ENCODE measurements around the gene PHAX.
"Not testable (repeated sequence)": the region's sequence is repeated elsewhere in the genome, so short reads cannot be mapped to it uniquely, and the experiment has no call there.

The PHAX gene

DNA sequence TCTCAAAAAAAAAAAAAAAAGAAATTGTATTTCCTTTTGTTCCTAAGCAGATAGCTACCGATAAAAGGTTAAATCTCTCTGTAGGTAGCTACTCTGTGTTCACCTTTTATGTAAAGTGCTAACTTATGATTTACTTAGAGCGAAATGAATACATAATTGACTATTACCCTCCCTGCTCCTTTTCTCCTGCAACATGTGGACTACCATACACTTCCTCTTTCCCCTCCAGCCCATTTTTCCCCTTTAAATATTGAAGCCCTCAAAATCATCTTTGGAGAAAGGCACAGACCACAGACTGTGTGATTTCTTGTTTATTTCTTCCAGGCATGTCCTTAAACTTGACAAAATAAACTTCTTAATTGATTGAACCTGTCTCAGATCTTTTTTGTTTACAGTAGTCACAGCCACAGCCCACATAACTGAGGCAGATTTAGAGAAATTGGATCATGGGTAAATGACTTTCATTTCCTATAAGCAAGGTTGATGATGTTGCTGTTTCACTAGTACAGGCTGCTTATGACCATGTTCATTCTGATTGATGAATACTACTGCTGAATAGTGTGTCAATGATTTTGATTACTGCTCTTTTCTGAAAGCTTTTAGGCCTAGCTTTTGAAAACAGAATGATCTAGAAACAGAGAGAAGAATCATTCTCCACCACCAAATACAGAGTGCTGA, 59.2 kb downstream of the PHAX start:
- no peak for DNase-seq

DNA sequence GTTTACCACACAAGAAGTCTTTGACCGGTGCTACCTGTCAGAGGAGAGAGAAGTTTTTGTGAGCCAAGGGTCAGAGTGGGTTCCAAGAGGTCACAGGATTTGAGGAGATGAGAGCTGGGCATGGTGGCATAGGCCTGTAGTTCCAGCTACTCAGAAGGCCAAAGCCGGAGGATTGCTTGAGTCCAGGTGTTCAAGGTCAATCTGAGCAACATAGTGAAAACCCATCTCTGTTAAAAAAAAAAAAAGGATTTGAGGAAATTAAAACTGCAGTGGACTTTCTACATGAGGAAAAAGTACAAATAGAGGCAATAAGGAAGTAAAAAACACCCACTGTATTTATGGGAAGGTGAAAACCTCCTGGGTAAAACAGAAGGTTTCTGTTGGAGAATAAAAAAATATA, 63.8 kb downstream of the PHAX start:
- DNase-seq = no peak

DNA sequence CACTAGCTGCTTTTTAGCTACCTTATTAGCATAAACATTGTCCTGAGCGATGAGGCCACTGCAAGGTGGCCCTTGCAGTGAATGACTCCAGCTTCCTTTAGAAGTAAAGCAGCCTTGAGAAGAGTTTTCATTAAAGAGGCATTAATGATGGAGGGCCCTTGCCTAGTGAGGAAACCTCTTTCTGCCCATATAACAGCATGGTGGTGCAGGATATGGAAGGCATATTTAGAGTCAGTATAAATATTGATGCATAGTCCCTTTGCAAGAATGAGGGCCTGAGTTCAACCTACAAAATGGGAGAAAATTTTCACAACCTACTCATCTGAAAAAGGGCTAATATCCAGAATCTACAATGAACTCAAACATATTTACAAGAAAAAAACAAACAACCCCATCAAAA, 69.4 kb downstream of the PHAX start:
- not testable (repeated sequence) for DNase-seq

DNA sequence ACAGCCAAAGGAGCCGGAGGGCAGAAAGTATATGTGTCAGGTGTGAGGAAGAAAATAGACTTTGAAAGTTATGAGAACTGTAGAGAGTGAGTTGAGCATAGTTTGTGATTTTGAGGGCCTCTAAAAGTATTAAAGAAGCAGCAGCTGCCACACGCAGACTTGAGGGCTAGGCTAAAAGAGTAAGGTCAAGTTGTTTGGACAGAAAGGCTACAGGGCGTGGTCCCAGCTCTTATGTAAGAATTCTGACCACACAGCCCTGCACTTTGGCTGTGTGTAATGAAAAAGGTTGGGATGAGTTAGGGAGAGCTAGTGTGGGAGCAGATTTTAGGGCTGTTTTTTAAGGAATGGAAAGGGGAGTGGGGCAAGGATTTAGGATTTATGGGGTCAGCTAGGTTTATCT, 70.9 kb downstream of the PHAX start:
- not testable (repeated sequence) for DNase-seq

DNA sequence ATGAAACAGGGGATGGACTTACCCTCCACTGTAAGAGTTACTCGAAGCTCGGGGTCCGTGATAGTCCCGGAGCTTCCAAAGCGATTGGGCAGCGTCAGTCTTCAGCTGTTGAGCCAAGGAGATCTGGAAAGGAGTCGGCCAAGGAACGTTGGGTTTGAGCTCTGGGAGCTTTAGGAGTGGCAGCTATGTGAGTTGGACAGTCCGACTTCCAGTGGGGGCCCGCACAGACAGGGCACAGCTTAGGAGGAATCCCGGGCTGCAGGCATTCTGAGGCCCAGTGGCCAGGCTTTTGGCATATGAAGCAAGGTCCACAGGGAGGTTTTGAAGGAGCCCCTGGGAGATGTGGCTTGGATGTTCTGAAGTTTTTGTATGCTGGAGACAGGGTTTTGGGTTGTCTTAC, 72.7 kb downstream of the PHAX start:
- DNase-seq = no peak

DNA sequence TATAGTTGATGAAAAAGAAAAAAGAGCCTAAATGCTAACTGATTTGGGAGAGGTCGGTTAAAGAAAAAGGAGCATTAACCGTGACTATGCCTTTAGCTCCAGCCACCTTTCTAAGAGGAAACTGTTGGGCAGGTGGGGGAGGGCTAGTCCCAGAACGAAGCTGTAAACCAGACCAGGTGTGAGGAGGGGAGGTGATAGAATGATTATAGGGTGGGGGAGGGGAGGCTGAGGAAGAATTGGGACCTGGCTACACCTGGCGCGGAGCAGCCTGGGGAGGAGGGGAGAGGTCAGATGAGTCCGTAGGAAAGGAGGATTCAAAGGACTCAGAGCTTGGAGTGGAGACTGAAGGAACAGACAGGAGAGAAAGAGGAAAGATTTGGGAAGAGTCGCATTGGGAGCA, 73.4 kb downstream of the PHAX start:
- no peak for DNase-seq

DNA sequence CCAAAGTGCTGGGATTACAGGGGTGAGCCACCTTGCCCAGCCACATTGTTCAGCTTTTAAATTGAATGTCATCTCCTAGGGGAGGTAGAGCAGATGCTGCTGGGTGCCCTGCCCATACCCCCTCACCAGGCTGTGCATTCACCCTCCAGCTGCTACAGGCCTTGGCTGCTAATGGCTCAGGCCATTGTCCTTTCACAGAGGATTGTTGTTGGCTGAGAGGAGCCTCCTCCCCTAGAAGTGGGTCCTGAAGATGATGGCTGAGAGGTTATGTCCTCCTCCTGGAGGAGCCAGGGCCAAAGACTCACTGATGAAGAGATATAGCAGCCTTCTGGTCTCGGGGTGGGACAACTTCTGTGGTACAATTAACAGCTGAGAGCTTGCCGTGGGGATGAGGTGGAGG, 74.6 kb downstream of the PHAX start:
- no peak for DNase-seq

DNA sequence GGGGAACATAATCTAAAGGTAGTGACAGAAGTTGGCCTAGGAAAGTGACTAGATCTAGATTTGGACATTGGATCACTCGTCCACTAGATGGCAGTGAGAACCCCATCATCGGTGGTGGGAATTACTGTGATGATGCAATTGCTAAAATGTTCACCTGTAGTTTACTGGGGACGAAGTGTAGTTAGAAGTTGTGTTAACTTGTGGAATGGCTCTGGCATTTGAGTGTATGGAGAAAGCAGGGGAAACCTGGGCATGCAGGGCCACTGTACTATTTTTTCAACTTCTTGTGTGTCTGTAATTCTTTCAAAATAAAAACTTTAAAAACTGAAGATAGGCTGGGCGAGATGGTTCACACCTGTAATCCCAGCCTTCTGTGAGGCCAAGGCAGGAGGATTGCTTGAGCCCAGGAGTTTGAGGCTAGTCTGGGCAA, 75.5 kb downstream of the PHAX start:
- DNase-seq = peak; percentile 83

Measured in CD4-positive, alpha-beta T cell treated with Interleukin-17A for 1 hour (primary cell).